MM.1S (cell line): ENCODE measurements around the gene CTTN.

ENCODE experiments used
- DNase-seq: peaks from one replicate; pipeline ENCODE4 v3.0.0-alpha.2; 2015
- H2AFZ ChIP-seq: fragments of 300-600 bp; sonication (generic); 2 replicates; pipeline ENCODE4 v1.6.0; 2016; ENCODE audit warnings: antibody characterized with exemption, low read length
- H3F3A ChIP-seq: fragments of 300-600 bp; sonication (generic); 2 replicates; pipeline ENCODE4 v1.6.1; 2016; ENCODE audit warnings: mild to moderate bottlenecking, antibody characterized with exemption, low read length, moderate library complexity, mixed read lengths; ENCODE audit not compliant: insufficient read depth
- H3K27ac ChIP-seq: fragments of 300-600 bp; sonication (generic); 2 replicates; pipeline ENCODE4 v1.5.1; 2016; ENCODE audit warnings: mild to moderate bottlenecking, low read length
- H3K27me3 ChIP-seq: fragments of 300-600 bp; sonication (generic); replicated peaks from 2 replicates; pipeline ENCODE4 v1.6.0; 2016; ENCODE audit warnings: low read length; ENCODE audit not compliant: insufficient read depth
- H3K36me3 ChIP-seq: fragments of 300-600 bp; sonication (generic); replicated peaks from 2 replicates; pipeline ENCODE4 v1.6.1; 2016; ENCODE audit warnings: mild to moderate bottlenecking, low read length, mixed read lengths; ENCODE audit not compliant: insufficient read depth
- H3K4me1 ChIP-seq: fragments of 300-600 bp; sonication (generic); 2 replicates; pipeline ENCODE4 v1.6.1; 2016; ENCODE audit warnings: low read length, mixed read lengths
- H3K4me2 ChIP-seq: fragments of 300-600 bp; sonication (generic); 2 replicates; pipeline ENCODE4 v1.6.0; 2016; ENCODE audit warnings: low read depth, low read length
- H3K4me3 ChIP-seq: fragments of 300-600 bp; sonication (generic); 2 replicates; pipeline ENCODE4 v1.5.1; 2016; ENCODE audit warnings: low read length, mixed read lengths
- H3K79me2 ChIP-seq: fragments of 300-600 bp; sonication (generic); 2 replicates; pipeline ENCODE4 v1.6.1; 2016; ENCODE audit warnings: mixed run types, low read length, mixed read lengths
- H3K9ac ChIP-seq: fragments of 300-600 bp; sonication (generic); 2 replicates; pipeline ENCODE4 v1.6.1; 2016; ENCODE audit warnings: low read length, mixed read lengths
- H3K9me2 ChIP-seq: fragments of 300-600 bp; sonication (generic); replicated peaks from 2 replicates; pipeline ENCODE4 v1.6.1; 2016; ENCODE audit warnings: mild to moderate bottlenecking, low read length, mixed read lengths; ENCODE audit not compliant: insufficient read depth
- H3K9me3 ChIP-seq: fragments of 300-600 bp; sonication (generic); replicated peaks from 2 replicates; pipeline ENCODE4 v1.6.1; 2016; ENCODE audit warnings: mild to moderate bottlenecking, low read length, mixed read lengths; ENCODE audit not compliant: insufficient read depth
- H4K20me1 ChIP-seq: fragments of 300-600 bp; sonication (generic); 2 replicates; pipeline ENCODE4 v1.6.1; 2016; ENCODE audit warnings: mild to moderate bottlenecking, low read length, moderate library complexity, mixed read lengths; ENCODE audit not compliant: insufficient read depth
- EZH2 ChIP-seq: fragments of 300-600 bp; sonication (generic); optimal IDR thresholded peaks from 2 replicates; pipeline ENCODE3; 2017; ENCODE audit warnings: low read depth, mild to moderate bottlenecking, antibody characterized with exemption, low read length, mixed read lengths
- EZH2phosphoT487 ChIP-seq: fragments of 300-600 bp; sonication (generic); IDR thresholded peaks from 2 replicates; pipeline ENCODE4 v1.6.1; 2018; ENCODE audit warnings: antibody characterized with exemption, low read length
- TF ChIP-seq, protein P1 (sequence below): fragments of 300-600 bp; sonication (generic); IDR thresholded peaks from 2 replicates; pipeline ENCODE4 v1.5.1; 2016; ENCODE audit warnings: antibody characterized with exemption, low read length, mixed read lengths

CTTN gene

DNA sequence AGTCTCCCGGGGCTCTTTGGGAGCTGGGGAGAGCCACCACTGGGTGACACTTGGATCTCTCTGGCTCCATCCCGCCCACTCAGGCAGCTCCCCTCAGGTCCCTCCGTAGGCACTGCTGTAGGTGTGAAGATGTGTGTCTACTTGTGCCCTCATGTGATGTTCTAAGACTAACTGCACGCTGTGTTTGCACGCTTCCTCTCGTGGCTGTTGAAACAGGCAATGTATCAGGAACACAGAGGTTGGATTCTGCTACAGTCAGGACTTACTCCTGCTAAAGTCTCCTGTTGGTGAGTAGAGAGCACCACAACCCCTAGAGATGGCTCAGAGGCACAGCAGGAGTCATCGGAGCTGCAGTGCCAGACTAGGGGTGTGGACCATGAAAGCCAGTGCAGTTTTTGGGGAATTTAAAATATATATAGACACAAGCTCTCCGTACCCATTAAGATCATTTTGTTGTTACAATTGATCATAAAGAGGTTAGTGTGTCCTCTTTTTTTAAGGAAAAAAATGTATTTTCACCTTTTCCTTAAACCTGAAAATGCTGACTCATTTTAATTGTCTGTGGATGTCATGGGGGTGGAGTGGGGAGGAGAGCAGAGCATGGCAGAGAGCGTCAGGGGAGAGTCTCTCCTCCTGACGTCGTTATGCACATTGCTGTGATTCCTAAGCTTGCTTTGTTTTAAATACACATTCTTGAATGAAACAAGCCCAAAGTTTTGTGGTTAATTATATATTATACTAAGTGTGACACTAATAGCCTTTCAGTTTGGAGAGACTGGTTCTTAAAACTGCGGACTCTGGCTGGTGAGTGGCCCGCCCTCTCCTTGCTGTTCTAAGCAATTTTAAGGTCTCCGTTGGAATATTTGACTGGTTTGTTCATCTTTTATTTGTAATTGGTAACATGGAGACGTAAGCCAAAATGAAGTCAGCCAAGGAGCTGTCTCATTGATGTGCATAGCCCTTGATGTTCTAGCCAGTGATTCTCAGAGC is 16.2 kb upstream of the CTTN start:
- no peak overlapping the region for H3K27ac ChIP-seq
- no peaks in the 10 kb centered on the region for H4K20me1 ChIP-seq
- no peak overlapping the region for H2AFZ ChIP-seq
- H3K36me3 ChIP-seq, result no peaks in the 10 kb centered on the region; the same call in 1 of the 2 replicates
- H3K9ac ChIP-seq, result no peak overlapping the region
- no peaks in the 10 kb centered on the region for H3K9me3 ChIP-seq
- H3F3A ChIP-seq, result no peaks in the 10 kb centered on the region
- H3K4me2 ChIP-seq, result no peak overlapping the region
- H3K4me1 ChIP-seq, result no peaks in the 10 kb centered on the region
- H3K9me2 ChIP-seq, result no peaks in the 10 kb centered on the region
- no peak for TF ChIP-seq EZH2
- TF ChIP-seq, protein P1, sequence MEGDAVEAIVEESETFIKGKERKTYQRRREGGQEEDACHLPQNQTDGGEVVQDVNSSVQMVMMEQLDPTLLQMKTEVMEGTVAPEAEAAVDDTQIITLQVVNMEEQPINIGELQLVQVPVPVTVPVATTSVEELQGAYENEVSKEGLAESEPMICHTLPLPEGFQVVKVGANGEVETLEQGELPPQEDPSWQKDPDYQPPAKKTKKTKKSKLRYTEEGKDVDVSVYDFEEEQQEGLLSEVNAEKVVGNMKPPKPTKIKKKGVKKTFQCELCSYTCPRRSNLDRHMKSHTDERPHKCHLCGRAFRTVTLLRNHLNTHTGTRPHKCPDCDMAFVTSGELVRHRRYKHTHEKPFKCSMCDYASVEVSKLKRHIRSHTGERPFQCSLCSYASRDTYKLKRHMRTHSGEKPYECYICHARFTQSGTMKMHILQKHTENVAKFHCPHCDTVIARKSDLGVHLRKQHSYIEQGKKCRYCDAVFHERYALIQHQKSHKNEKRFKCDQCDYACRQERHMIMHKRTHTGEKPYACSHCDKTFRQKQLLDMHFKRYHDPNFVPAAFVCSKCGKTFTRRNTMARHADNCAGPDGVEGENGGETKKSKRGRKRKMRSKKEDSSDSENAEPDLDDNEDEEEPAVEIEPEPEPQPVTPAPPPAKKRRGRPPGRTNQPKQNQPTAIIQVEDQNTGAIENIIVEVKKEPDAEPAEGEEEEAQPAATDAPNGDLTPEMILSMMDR, result no peak
- no peak for TF ChIP-seq EZH2phosphoT487
- H3K4me3 ChIP-seq, result no peak overlapping the region
- no peaks in the 10 kb centered on the region for H3K27me3 ChIP-seq
- no peaks in the 10 kb centered on the region for H3K79me2 ChIP-seq
- no peak for DNase-seq

DNA sequence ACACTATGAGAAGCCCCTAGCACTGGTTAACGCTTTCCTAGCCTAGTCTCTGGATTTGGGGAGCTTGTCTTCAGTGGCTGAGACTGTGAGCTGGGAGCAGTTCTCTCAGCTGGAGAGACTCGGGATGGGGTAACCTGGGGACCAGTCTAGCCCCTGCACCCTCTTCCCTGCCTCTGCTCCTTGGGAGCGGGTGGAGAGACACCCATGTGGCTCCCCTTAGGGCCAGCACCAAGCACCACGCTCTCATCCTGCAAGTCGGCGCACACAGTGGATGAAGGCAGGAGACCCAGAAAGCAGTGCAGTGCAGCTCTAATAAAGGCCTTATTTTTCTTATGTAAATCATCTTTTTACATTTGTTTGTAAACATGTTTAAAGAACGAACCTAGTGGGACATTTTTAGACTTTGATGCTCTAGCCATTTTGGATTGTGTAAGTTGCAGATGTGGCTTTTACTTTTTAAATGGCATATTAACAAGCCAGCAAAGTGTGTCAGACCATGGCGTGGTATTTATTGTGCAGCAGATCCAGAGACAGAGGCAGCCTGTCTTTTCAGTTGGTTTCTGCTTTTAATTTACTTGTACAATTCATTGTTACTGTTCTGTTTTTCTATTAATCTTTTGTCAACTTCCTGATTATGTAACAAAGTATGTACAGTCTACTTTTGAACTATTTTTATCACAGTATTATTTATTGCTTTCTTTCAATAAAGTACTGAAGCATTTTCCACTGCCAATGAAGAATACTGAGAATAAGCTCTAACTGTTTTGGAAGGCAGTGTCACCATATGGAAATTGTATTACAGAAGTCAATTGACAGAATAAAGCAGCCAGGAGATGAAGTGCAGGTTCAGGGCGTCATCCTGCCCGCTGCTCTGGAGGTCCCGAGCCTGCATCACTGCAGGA is 14.4 kb upstream of the CTTN start:
- Histone ChIP-seq H3K27ac (no peak overlapping the region), H3K27me3 (no peaks in the 10 kb centered on the region), H3K36me3 (no peaks in the 10 kb centered on the region), H2AFZ (no peak overlapping the region), H3K9me2 (no peaks in the 10 kb centered on the region), H3K4me1 (no peaks in the 10 kb centered on the region), H3K4me3 (no peak overlapping the region), H3K4me2 (no peak overlapping the region), H3F3A (no peaks in the 10 kb centered on the region), H3K9ac (no peak overlapping the region), H3K9me3 (no peaks in the 10 kb centered on the region), H3K79me2 (no peaks in the 10 kb centered on the region), H4K20me1 (no peaks in the 10 kb centered on the region)
- no peak for DNase-seq
- no peak for TF ChIP-seq EZH2phosphoT487
- no peak for TF ChIP-seq EZH2
- TF ChIP-seq, protein P1, result no peak

DNA sequence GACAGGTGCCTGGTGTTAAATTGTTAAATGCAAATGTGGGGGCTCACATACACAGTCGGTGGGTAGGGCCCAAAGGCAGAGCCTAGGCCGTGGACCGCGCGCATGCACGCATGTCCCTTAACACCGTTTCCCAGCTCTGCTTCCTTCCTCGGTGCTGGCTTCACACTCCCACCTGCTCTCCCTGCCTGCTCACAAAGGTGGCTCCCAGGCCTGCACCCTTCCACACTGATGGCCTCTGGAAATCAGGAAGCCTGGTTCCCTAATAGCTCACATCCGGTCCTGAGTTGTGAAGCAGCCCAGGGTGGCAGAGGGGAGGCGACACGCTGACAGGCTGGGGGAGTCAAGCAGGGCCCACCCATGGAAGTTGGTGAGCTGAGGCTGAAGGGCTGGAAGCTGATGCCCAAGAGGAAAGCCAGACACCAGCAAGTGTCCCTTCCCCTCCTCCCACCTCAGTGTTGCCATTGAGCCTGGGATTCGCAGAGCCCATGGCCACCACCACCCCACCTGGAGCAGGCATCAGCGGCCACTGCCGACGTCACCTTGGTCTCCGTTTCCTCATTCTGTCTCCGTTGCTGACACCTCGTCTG is 13.7 kb upstream of the CTTN start:
- no peak overlapping the region for H3K4me3 ChIP-seq
- H3K4me2 ChIP-seq, result no peak overlapping the region
- DNase-seq, result no peak
- H3K79me2 ChIP-seq, result no peaks in the 10 kb centered on the region
- TF ChIP-seq, protein P1, result no peak
- TF ChIP-seq EZH2, result no peak
- no peak for TF ChIP-seq EZH2phosphoT487
- H3K9me3 ChIP-seq, result no peaks in the 10 kb centered on the region
- H4K20me1 ChIP-seq, result no peaks in the 10 kb centered on the region
- no peak overlapping the region for H2AFZ ChIP-seq
- H3K27ac ChIP-seq, result no peak overlapping the region
- H3K36me3 ChIP-seq, result no peaks in the 10 kb centered on the region
- no peaks in the 10 kb centered on the region for H3F3A ChIP-seq
- H3K9ac ChIP-seq, result no peak overlapping the region
- no peaks in the 10 kb centered on the region for H3K9me2 ChIP-seq
- H3K27me3 ChIP-seq, result no peaks in the 10 kb centered on the region
- no peaks in the 10 kb centered on the region for H3K4me1 ChIP-seq
